Small intestine (tissue), 7 donors: Measurements from ENCODE around the gene FBXW7. TPM values are rescaled to one million over a fixed set of nuclear protein-coding genes. Genes with fewer than 3 reads are reported as not detected.

Experiments used
- DNase-seq, 2 donors: peaks; one replicate each; pipeline versions ENCODE4 v3.0.0 to v3.0.0-alpha.2; 2013
- FAIRE-seq: peaks from 2 replicates; lab custom pipeline; 2012; peaks lifted over from hg19 to GRCh38; lab: Jason Lieb, UNC
- H3K27ac ChIP-seq, 3 donors: one replicate each; pipeline ENCODE4 v1.5.1; 2013; ENCODE audit warnings: low read length in 2 of 3, mild to moderate bottlenecking in 2 of 3, control low read depth in 1 of 3, inconsistent platforms in 1 of 3, low read depth in 1 of 3, moderate library complexity in 1 of 3
- H3K27me3 ChIP-seq, 3 donors: one replicate each; pipeline ENCODE4 v1.6.1; 2013; ENCODE audit warnings: low read length in 3 of 3, inconsistent platforms in 1 of 3; ENCODE audit not compliant: control insufficient read depth in 3 of 3, insufficient read depth in 3 of 3
- H3K36me3 ChIP-seq, 3 donors: one replicate each; pipeline ENCODE4 v1.6.1; 2013; ENCODE audit warnings: low read length in 3 of 3, inconsistent platforms in 1 of 3, low read depth in 1 of 3, mild to moderate bottlenecking in 1 of 3, moderate library complexity in 1 of 3; ENCODE audit not compliant: control insufficient read depth in 3 of 3, insufficient read depth in 2 of 3
- H3K4me1 ChIP-seq, 3 donors: one replicate each; pipeline ENCODE4 v1.6.1; 2013; ENCODE audit warnings: low read length in 2 of 3, inconsistent platforms in 1 of 3, low read depth in 1 of 3, mild to moderate bottlenecking in 1 of 3, moderate library complexity in 1 of 3; ENCODE audit not compliant: control insufficient read depth in 3 of 3, insufficient read depth in 2 of 3
- H3K4me3 ChIP-seq, 3 donors: one replicate each; pipeline ENCODE4 v1.5.1; 2013; ENCODE audit warnings: low read length in 3 of 3, control low read depth in 1 of 3, inconsistent platforms in 1 of 3, low read depth in 1 of 3, mild to moderate bottlenecking in 1 of 3, moderate library complexity in 1 of 3
- H3K9me3 ChIP-seq, 2 donors: one replicate each; pipeline ENCODE4 v1.6.1; 2013; ENCODE audit warnings: low read depth in 1 of 2, low read length in 1 of 2; ENCODE audit not compliant: control insufficient read depth in 2 of 2, insufficient read depth in 1 of 2
- WGBS, 3 donors: extraction: QIAGEN DNeasy Blood & Tissue Kit; methylation state at CpG; one replicate each; pipeline ENCODE4 v1.1.7; 2013; 5-methylcytosine and 5-hydroxymethylcytosine counted together
- polyA plus RNA-seq, 4 donors: library from polyadenylated mRNA; stranded (reverse) in 3 of 4; unstranded in 1 of 4; fragments of 200-250 nt in 3 of 4; fragments of 120-200 nt in 1 of 4; gene quantifications; one replicate each; pipeline versions ENCODE4 v1.2.1 to v1.2.3, GENCODE V29; 2013
- donor health status: healthy with polysubstance abuse.
- donor health status: control.
- donor health status: control.
- donor health status: Bipolar disorder and iron deficiency.
- donor health status: healthy.

Gene FBXW7
- polyA plus RNA-seq, 4 donors = 7.4 to 18.1 (median 8.7) TPM

DNA sequence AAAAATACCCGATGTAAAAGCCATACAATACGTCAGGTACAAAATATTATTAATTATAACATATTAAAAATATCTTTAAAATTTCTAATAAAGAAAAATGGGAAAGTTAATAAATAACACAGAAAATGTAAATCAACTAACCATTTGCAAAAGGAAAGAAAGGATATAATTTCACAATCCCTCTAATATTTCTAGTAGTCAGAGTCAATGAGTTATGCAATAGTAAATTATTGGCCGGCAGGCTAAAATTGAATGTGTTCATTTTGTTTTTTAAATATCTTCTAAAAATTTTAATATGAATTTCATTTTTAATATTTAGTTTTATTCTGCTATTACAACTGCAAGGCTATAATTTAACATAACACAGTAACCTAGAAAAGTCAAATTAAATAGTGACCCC, 155.7 kb downstream of the FBXW7 start:
- Histone ChIP-seq H3K4me1 (peaks cover 0 to 4% (median 0%) of the 10 kb centered on the region in 3 donors), H3K27me3 (no peaks in the 10 kb centered on the region), H3K27ac (no peak overlapping the region), H3K36me3 (no peaks in the 10 kb centered on the region), H3K9me3 (no peaks in the 10 kb centered on the region), H3K4me3 (no peak overlapping the region)
- 89 to 97% (median 92%) methylated on average over 3 of the region's 3 CpGs for WGBS, 3 donors
- DNase-seq (no peak), FAIRE-seq (no peak)

DNA sequence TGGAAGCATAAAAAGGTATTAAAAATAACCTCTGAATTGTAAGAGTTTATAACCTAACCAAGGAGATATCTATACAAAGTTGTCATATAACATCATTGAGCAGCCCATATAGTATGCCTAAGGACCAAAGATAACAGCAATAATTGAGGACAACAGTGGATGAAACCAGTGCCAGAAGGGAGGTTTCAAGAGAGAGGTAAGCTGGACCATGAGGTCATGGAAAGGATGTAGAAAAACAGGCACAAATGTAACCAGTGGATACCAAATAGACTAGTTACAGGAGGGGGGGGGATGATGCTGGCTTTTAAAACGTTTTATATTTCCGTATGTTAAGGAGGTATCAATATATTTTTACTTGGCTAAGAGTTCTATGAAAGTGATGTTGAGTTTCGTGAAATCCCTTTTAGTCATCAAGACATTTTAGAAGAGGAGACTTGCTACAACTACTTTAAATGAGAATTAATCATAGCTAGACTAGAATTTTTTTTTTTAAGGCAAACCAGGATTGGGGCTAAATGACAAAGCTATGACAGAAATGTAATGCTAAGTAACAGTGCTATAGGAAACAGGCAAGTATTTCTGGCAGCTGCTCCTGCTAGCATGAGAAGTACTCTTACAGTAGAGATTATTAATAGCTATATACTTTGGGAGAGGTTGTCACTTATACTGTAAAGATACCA, 161.1 kb downstream of the FBXW7 start:
- Histone ChIP-seq H3K4me3 (no peak overlapping the region), H3K27ac (no peak overlapping the region), H3K36me3 (no peaks in the 10 kb centered on the region), H3K9me3 (no peaks in the 10 kb centered on the region), H3K27me3 (no peaks in the 10 kb centered on the region), H3K4me1 (no peaks in the 10 kb centered on the region)
- FAIRE-seq = no peak
- no peak for DNase-seq
- 70 to 85% (median 83%) methylated on average over 3 of the region's 3 CpGs for WGBS, 3 donors

DNA sequence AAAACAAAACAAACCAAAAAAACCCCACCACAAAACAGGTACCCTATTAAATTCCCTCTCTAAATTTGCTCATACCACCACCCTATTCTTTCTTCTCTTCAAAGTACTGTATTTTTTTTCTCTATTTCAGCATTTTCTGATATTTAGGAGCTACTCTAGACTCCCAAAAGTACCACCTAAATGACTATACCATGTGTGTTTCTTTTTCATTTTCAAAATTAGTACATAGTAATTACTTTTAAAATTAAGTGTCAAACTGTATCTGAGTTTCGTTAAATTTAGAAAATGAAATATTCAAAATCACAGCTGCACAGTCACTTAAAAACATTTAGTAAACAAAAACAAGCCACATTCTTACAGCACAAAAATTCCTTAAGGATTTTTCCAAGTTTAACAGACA, 161.7 kb downstream of the FBXW7 start:
- no peak for FAIRE-seq
- H3K36me3 ChIP-seq = no peaks in the 10 kb centered on the region
- no peak for DNase-seq
- no peaks in the 10 kb centered on the region for H3K4me1 ChIP-seq
- H3K4me3 ChIP-seq = no peak overlapping the region
- H3K9me3 ChIP-seq = no peaks in the 10 kb centered on the region
- H3K27me3 ChIP-seq = no peaks in the 10 kb centered on the region
- no peak overlapping the region for H3K27ac ChIP-seq
- 71 to 85% (median 75%) methylated on average over 1 of the region's 1 CpG for WGBS, 3 donors

DNA sequence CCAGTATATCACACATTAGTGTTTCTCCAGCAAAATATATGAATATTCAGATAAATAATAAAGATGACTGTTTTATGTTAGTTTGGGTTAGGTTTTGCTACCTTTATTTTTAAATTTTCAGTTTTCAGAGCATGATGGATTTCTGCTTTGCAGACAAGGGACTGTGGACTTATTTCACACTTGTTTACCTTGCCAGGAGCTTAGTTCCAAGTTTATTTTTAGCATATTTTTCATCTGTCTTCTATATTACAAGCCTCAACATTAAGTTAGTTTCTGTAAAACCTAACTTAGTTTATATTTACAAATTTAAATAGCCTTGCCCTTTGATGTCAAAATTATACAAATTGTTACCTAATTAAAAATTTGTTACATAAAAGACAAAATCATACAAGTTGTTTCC, 163.4 kb downstream of the FBXW7 start:
- Histone ChIP-seq H3K27me3 (no peaks in the 10 kb centered on the region), H3K9me3 (no peaks in the 10 kb centered on the region), H3K4me3 (no peak overlapping the region), H3K4me1 (no peaks in the 10 kb centered on the region), H3K27ac (no peak overlapping the region), H3K36me3 (no peaks in the 10 kb centered on the region)
- DNase-seq (no peak), FAIRE-seq (no peak)

DNA sequence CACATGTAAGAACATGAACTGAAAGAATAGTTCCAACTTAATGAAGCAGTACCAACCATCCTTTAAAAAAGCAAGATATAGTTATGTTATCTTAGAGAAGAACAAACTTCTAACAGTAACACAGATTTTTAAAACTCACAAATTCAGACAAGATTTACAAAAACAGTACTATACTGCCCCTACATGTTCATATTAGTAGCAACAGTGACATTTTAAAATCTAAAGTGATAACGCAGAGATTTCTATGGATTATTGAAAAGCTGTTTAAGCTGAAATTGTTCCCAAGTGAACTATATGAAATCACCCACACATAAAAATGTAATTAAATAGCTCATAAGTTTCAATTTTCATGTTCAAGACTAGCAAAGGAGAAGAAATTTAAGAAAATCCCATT, 166.0 kb downstream of the FBXW7 start:
- H3K36me3 ChIP-seq = no peaks in the 10 kb centered on the region
- H3K27me3 ChIP-seq = no peaks in the 10 kb centered on the region
- 72 to 88% (median 73%) methylated on average over 1 of the region's 1 CpG for WGBS, 3 donors
- no peak overlapping the region for H3K4me3 ChIP-seq
- DNase-seq (no peak), FAIRE-seq (no peak)
- H3K9me3 ChIP-seq = no peaks in the 10 kb centered on the region
- H3K27ac ChIP-seq = no peak overlapping the region
- no peaks in the 10 kb centered on the region for H3K4me1 ChIP-seq

DNA sequence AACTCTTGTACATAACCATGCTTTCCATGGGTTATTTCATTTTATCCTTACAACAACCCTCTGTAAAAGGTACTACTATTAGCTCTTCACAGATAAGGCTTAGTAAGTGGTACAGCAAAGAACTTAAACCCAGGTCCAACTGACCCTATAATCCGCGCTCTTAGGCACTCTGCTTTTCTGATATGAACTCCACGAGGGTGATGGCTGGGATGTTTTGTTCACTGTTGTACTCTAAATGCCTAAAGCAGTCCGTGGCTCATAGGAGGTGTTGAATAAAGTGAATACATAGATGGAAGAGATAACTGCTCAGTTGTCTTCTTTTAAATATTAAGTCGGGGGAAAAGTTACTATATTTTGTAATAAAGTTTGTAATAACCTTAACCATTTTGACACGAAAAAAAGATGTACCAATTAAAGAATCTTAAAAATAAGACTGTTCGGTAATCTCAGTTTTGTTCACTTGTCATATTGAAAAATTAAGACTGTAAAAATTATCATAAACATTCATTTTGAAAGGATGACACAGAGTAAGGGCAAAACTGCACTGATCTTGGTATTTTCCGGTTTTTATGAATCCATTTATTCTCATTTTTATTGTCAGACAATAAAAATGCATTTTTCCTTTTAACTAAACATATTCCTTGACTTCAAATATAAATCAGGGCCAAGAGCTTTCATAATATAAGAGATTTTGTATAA, 166.5 kb downstream of the FBXW7 start:
- no peaks in the 10 kb centered on the region for H3K9me3 ChIP-seq
- no peaks in the 10 kb centered on the region for H3K27me3 ChIP-seq
- DNase-seq (no peak), FAIRE-seq (no peak)
- H3K4me3 ChIP-seq = no peak overlapping the region
- H3K36me3 ChIP-seq = no peaks in the 10 kb centered on the region
- no peaks in the 10 kb centered on the region for H3K4me1 ChIP-seq
- 79 to 85% (median 81%) methylated on average over 8 of the region's 8 CpGs for WGBS, 3 donors
- H3K27ac ChIP-seq = no peak overlapping the region

DNA sequence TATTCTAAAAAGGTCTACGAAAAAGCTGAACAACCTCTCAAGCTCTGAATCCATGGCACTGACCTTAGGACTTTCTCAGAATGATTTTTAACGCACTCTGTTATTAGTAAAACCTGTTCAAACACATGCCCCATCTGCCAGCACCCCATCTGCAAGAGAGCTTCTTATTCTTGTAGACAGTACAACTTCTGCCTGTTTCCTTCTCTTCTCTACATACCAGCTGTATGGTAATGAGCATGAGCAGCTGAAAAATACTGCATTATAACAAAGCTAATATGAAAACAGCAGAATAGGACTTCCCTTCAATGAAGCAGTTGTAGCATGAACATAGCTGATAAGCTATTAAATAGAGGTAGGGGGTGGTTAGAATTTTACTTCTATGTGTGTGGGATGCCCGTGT, 167.9 kb downstream of the FBXW7 start:
- WGBS, 3 donors = 48 to 78% (median 65%) methylated on average over 3 of the region's 3 CpGs
- Histone ChIP-seq H3K4me3 (no peak overlapping the region), H3K4me1 (no peaks in the 10 kb centered on the region), H3K27ac (no peak overlapping the region), H3K27me3 (no peaks in the 10 kb centered on the region), H3K36me3 (no peaks in the 10 kb centered on the region), H3K9me3 (no peaks in the 10 kb centered on the region)
- DNase-seq (peak; percentile 9 to 11), FAIRE-seq (no peak)

DNA sequence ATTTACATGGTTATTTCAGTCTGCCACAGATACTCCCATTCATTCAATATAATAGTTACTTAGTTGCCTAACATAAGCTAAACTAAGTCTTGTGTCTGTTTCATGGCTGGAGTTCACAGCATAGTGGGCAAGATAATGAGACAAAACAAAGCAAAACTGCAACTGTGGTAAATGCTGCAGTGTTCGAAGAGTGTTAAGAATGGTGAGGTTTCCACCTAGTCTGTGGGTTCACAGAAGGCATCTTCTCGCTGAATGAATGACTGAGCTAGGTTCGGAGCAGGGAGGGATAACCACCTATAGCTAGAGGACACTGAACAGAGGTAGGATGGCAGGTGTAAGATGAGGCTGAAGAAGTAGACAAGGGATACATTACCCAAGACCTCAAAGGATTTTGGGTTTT, 171.0 kb downstream of the FBXW7 start:
- FAIRE-seq = no peak
- 93 to 96% (median 96%) methylated on average over 3 of the region's 3 CpGs for WGBS, 3 donors
- H3K9me3 ChIP-seq = no peaks in the 10 kb centered on the region
- no peak for DNase-seq
- no peak overlapping the region for H3K27ac ChIP-seq
- no peak overlapping the region for H3K4me3 ChIP-seq
- H3K27me3 ChIP-seq = no peaks in the 10 kb centered on the region
- no peaks in the 10 kb centered on the region for H3K36me3 ChIP-seq
- no peaks in the 10 kb centered on the region for H3K4me1 ChIP-seq
